IPS-NIHi7 (cell line): ENCODE data around the gene GASK1A.

ENCODE experiments used
- DNase-seq: peaks from one replicate; pipeline ENCODE4 v3.0.0; 2012; ENCODE audit warnings: mixed read lengths; ENCODE audit errors: extremely low spot score

The GASK1A gene

DNA sequence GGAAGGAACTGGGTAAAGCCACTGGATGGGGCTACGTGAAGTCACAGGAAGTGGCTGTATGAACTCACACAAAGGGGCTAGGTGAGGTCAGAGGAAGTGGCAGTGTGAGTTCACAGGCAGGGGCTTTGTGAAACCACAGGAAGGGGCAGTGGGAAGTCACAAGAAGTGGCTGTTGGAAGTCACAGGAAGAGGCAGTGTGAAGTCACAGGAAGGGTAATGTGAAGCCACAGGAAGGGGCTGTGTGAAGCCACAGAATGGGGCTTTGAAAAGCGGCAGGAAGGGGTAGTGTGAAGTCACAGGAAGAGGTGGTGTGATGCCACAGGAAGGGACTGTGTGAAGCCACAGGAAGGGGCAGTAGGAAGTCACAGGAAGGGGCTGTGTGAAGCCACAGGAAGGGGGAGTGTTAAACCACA is 34.6 kb downstream of the GASK1A start:
- no peak for DNase-seq

GRCh38 chr3:43014241-43014640 is 35.1 kb downstream of the GASK1A start:
- no peak for DNase-seq

- no peak for DNase-seq
Measured at GRCh38 chr3:43014956-43015355, 35.8 kb downstream of the GASK1A start.

DNA sequence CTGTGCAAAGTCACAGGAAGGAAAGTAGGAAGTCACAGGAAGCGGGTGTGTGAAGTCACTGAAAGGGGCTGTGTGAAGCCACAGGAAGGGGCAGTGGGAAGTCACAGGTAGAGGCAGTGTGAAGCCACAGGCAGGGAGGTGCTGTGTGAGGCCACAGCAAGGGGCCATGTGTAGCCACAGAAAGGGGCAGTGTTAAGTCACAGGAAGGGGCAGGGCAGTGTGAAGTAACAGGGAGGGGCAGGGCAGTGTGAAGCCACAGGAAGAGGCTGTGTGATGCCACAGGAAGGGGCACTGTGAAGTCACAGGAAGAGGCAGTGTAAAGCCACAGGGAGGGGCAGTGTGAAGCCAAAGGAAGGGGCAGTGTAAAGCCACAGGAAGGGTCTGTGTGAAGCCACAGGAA is 36.5 kb downstream of the GASK1A start:
- no peak for DNase-seq

DNA sequence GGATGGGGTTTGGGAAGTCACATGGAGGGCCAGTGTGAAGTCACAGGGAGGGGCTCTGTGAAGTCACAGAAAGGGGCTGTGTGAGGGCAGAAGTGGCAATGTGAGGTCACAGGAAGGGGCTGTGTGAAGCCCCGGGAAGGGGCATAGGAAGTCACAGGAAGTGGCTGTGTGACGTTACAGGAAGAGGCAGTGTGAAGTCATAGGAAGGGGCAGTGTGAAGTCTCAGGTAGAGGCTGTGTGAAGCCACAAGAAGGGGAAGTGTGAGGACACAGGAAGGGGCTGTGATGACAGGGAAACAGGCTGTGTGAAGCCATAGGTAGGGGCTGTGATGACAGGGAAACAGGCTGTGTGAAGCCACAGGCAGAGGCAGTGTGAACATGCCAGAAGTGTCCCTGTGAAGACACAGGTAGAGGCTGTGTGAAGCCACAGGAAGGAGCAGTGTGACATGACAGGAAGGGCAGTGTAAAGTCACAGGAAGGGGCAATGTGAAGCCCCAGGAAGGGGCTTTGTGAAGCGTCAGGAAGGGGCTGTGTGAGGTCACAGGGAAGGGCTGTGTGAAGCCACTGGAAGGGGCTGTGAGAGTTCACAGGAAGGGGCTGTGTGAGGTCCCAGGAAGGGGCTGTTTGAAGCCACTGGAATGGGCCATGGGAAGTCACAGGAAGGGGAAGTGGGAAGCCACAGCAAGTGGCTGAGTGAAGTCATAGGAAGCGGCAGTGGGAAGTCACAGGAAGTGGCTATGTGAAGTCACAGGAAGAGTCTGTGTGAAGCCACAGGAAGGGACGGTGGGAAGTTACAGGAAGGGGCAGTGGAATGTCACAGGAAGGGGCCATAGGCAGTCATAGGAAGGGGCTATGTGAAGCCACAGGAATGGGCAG is 37.1 kb downstream of the GASK1A start:
- DNase-seq: no peak

GRCh38 chr3:43017004-43017403 is 37.9 kb downstream of the GASK1A start:
- DNase-seq: no peak

DNA sequence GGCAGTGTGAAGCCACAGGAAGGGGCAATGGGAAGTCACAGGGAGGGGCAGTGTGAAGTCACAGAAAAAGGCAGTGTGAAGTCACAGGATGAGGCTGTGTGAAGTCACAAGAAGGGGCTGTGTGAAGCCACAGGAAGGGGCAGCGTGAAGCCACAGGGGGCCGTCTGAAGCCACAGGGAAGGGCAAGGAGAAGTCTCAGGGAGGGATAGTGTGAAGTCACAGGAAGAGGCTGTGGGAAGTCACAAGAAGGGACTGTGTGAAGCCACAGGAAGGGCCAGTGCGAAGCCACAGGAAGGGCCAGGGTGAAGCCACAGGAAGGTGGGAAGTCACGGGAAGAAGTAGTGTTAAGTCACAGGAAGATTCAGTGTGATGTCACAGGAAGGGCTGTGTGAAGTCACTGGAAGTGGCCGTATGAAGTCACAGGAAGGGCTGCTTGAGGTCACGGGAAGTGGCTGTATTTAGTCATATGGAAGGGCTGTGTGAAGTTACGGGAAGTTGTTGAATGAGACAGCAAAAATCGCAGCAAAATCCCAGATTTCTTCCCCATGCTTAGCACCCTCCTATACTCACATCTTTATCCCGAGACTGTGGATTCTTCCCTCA is 38.6 kb downstream of the GASK1A start:
- DNase-seq: no peak

DNA sequence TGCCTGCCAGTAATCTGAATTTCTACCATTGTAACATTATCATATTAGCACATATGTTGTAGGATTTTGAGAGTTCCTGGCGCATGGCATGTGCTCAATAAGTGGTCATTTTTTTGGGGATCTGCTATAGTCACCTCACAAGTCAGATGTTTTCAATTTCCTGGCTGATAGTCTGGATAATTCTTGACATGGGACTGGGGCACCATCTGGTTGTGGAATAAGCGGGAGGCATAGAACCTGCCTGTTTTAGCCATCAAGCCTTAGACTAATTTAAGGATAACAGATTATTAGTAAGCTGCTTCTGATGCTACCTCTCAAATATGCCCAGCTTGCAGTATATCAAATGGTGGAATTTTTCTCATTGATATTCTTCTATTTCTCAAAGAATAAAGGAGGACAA is 39.1 kb downstream of the GASK1A start:
- DNase-seq: no peak

GRCh38 chr3:43019006-43019809 is 40.1 kb downstream of the GASK1A start:
- DNase-seq: no peak

- no peak for DNase-seq
Measured at GRCh38 chr3:43019826-43020225, 40.7 kb downstream of the GASK1A start.

DNA sequence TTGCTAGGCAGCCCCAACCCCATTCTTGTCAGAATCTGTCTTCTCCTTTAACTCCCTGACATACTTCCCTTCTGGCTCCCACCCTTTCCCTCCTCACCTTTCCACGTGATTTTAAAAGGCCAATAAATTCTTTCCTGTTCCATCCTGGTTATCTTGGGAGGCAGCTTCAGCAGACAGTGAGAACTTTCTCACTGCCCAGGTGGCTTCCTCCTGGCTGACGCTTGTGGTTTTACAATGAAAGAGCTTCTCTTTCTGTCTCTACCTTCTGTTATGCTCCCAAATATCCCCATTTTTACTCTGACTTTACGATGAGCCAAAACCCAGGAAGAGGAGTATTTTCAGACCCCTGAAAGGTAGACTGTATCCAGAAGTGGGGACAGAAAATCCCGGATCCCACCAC is 42.1 kb downstream of the GASK1A start:
- no peak for DNase-seq

- no peak for DNase-seq
Measured at GRCh38 chr3:43022121-43022520, 43.0 kb downstream of the GASK1A start.

DNA sequence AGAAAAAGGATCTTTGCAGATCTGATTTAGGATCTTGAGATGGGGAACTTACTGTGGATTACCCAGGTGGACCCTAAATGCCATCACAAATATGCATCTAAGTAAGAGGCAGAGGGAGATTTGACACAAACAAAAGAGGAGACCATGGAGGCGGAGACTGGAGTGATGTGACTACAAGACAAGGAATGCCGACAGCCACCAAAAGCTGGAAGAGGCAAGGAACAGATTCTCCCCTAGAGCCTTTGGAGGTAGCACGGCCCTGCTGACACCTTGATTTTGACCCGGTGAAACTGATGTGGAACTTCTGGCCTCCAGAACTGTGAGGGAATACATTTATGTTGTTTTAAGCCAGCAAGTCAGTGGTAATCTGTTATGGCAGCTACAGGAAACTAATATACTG is 44.0 kb downstream of the GASK1A start:
- no peak for DNase-seq

DNA sequence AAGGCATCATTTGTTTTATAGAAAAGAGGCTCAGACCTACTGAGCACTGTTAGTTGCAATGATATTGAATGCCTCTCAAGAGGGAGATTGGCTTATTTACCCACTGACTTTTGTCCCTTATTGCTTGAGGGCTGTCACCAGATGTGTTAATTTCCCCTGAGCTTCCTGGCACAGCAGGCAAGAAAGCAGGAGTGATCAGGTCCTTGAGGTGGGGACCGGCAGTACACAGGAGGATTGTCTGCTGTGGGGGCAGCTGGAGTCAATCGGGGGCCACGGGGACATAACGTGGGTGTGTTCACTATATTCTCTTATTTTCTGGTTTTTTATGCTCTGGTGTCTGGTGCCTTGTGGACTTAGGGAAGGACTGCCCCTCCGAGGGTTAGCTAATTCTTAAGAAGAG is 44.6 kb downstream of the GASK1A start:
- DNase-seq: no peak

DNA sequence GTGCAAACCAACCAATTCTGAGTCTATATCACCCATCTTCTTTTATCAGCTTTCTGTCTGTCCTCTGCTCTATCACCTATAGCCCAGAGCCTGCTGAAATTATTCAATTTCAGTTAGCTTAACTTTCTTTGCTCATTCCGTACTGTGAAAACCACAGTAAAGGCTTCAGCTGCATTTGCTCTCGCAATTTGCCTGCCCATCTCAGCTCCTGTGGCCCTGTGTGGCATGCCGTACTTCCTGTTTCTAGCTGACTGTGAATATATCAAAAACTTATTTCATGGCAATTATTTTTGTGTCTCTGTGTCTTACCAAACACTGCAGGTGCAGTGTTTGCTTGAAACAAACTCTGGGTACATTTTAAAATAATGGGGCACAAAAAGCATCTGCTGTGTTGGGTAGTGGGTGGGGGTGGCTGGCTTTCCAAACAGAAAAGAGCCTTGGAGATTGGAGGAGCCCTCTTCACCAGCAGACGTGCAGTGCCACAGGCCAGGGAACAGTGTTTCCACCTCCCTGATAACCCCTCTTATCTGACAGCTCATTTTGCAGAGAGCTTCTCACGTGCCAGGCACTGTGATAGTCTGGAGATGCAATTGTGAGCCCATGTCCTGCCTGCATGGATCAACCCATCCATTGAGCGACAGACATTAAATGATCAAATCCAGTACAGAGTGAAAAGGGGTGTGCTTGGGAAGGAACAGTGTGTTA is 45.2 kb downstream of the GASK1A start:
- no peak for DNase-seq

DNA sequence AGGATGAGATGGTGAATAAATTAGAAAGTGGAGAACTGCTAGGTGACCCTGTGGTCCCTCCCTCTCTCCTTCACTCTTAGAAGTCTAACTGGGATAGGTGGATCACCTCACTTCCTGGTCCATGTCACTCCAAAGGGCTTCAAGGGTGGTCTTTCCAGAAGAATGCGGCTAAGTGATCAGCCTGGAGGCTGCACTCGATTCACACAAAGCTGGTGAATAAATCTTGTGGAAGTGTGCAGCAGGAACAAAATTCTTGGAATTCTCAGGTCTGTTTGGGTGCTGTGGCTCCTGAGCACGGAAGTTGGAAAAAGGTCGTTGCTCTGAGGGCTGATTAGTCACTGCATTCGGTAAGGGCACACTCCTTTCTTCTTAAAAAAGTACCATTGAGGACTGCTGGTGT is 46.3 kb downstream of the GASK1A start:
- DNase-seq: no peak

DNA sequence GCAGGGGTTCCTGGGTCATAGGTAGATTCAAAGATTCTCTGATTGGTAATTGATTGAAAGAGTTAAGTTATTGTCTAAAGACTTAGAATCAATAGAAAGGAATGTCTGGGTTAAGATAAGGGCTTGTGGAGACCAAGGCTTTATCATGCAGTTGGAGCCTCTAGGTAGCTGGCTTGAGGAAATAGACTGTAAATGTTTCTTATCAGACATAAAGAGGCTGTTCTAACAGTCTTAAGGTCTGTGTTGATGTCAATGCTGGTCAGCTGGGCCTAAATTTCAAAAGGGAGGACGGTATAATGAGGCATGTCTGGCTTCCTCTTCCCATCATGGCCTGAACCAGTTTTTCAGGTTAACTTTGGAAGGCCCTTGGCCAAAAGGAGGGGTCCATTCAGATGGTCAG is 48.9 kb downstream of the GASK1A start:
- no peak for DNase-seq

DNA sequence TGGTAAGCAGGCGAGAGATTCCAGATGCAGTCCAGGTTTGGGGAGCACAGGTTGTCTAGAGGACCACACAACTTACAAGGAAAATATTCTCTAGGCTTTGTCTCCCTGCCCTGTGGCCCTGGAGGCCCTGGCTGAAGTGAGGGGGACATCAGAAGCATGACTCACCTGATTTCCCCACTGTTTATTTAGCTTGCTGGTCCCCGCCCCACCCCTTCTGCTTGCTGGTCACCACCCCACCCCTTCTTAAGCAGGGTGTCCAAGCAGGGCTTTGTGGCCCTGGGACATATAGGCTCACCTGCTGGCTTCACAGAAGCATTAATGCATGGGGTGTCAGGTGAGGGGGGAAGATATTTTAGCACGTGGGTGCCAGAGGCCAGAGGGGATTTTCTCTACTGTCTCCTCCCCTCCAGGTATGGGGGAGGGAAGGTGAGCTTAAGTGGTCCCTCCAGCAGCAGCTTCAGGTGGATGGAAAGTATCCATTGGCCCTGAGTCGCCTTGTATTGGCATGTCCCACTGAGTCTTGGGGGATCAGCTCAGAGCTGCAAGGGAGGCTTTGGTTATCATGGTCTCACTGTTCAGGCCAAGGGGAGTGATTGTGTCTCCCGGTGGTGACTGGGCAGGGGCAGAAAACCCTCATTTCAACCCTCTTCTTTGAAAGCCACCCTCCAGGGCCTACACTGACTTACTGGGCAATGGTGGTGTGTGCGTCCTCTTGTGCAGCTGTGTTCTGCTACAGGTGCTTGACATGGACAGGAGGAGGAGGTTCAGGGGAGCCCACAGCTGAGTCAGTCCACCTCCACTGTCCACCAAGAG is 49.8 kb downstream of the GASK1A start:
- no peak for DNase-seq

GRCh38 chr3:43030162-43030935 is 51.2 kb downstream of the GASK1A start:
- DNase-seq: no peak

DNA sequence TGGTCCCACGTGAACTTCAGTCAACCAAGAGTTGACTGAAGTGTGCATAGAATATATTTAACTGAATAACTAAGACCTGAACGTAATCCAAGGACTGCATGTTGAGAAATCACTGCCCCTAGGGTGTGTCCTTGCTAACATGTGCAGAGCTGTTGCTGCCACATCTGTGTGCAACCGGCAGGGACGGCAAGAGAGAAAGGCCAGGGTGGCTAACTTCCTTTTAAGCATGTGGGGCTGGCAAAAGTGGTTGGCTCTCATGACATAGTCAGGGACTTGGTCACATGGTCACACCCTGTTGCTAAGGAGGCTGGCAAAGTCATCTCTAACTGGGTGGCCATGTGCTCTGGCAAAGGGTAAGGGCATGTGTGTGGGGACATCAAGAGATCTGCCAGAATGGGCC is 52.4 kb downstream of the GASK1A start:
- DNase-seq: no peak
